Daoy (cell line): ENCODE measurements around the gene ACTN1. TPM values are rescaled to one million over a fixed set of nuclear protein-coding genes. Genes with fewer than 3 reads are reported as not detected.

Source experiments
- DNase-seq: peaks from one replicate; pipeline ENCODE4 v3.0.0-alpha.2; 2015; ENCODE audit warnings: low read depth
- total RNA-seq: library from RNA; depleted of rRNA; stranded (reverse); fragments of >200 nt; shearing (Covaris generic); gene quantifications from 2 replicates; pipeline ENCODE4 v1.2.3, GENCODE V29; 2014

ACTN1 gene
- total RNA-seq, 1 experiment from 2014 or later = 317 TPM

- no peak for DNase-seq
Measured at GRCh38 chr14:68937471-68938270, 41.4 kb downstream of the ACTN1 start.

- DNase-seq = no peak
Measured at GRCh38 chr14:68936980-68937379, 42.1 kb downstream of the ACTN1 start.

DNA sequence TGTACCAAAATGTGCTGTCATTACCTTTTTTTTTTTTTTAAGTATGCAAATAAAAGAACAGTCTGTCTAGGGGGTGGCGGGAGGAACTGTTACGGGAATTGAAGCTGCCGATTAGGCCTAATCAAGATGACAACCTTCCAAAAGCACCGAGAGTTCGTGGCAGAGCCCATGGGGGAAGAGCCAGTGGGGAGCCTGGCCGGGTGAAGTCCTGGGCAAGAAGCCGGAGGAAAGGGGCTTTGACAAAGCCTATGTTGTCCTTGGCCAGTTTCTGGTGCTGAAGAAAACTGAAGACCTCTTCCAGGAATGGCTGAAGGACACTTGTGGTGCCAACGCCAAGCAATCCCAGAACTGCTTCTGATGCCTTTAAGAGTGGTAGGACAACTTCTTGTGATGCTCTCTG lies 42.6 kb downstream of the ACTN1 start:
- DNase-seq = no peak

GRCh38 chr14:68935761-68936214 lies 43.3 kb downstream of the ACTN1 start:
- DNase-seq = no peak

GRCh38 chr14:68934066-68934465 lies 45.0 kb downstream of the ACTN1 start:
- no peak for DNase-seq

GRCh38 chr14:68932686-68933085 lies 46.4 kb downstream of the ACTN1 start:
- DNase-seq = no peak

DNA sequence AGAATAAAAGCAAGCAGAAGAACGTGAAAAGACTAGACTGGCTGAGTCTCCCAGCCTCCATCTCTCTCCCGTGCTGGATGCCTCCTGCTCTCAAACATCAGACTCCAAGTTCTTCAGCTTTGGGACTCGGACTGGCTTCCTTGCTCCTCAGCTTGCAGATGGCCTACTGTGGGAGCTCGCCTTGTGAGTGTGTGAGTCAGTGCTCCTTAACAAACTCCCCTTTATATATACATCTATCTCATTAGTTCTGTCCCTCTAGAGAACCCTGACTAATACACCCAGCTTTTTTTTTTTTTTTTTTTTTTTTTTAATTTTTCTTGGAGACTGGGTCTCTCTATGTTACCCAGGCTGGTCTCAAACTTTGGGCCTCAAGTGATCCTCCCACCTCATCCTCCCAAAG lies 46.9 kb downstream of the ACTN1 start:
- DNase-seq = no peak

- DNase-seq = no peak
Measured at GRCh38 chr14:68931474-68932051, 47.5 kb downstream of the ACTN1 start.

- no peak for DNase-seq
Measured at GRCh38 chr14:68931063-68931462, 48.0 kb downstream of the ACTN1 start.

- DNase-seq = no peak
Measured at GRCh38 chr14:68929623-68930307, 49.3 kb downstream of the ACTN1 start.

DNA sequence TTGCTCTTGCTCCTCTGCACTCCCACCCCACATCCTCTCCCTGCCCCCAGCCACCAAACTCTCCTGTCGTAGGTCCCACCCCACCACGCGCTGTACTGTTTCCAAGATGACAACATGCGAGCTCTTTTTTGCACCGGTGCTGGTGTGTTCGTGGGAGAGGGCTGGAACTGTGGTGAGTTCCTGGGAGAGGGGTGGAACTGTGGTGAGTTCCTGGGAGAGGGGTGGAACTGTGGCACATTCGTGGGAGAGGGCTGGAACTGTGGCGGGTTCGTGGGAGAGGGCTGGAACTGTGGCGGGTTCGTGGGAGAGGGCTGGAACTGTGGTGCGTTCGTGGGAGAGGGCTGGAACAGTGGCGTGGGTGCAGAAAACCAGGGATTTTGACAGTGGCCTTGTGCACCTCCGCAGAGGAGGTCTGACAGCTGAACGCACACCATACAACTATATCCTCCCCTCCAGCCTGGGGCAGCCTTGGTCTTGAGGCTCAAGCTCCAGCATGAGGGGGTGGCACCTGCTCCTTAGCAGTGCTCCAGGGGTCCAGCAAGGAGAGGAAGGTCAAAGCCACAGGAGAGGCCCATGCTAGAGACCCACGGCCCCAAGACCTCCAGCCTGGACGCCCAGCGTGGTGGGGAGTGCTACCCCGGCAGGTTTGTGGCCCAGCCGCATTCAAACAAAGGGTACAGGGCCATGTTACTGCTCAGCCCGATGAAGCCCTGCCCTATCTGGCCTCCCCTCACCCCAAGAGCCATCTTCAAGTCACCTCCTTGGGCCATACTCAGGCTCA lies 50.1 kb downstream of the ACTN1 start:
- DNase-seq = no peak

DNA sequence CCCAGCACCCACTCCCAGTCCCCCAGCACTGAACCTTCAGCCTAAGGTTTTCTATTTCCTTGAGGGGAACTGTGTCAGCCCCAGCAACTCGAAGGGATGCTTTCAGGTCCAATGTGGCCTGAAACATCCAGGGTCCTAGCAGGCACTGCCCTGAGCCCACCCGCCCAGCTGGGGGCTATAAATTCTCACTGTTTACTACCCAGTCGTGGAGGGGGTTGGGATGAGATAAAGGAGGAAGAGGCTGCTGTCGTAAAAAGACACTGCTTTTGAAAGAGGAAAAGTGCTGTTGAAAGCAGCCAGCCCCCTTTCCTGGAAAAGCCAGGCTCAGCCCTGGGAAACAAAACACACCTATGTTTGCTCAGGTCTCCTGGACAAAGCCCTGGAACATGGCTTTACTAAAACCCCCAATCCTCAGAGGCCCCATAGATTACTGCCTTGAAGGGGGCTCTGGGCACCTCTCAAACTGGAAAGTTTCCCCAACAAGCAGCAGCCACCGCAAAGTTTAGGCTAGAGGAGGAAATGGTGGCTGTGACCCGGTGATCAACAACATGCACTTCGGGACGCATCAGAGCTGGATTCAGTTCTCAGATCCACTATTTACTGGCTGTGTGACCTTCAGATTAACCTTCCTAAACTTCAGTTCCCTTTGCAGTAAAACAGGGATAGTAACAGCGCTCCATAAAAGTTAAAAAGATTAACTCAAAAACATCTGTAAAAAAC lies 51.0 kb downstream of the ACTN1 start:
- no peak for DNase-seq

DNA sequence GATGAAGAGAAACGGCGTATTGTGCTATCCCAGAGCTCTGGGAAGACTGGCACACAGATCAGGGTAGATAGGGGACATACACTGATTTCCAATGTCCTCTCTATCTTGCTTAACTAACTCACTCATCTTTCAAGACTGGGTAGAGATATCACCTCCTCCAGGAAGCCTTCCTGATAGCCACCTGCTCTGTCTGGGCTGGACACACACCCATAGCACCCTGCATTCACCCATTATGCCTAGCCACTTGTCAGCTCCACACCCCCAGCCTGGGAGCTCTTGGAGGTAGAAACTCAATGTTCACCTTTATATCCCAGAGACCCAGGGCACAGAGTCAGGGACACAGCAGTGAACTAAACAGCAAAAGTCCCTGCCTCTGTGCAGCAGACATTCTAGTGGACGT lies 52.0 kb downstream of the ACTN1 start:
- no peak for DNase-seq

DNA sequence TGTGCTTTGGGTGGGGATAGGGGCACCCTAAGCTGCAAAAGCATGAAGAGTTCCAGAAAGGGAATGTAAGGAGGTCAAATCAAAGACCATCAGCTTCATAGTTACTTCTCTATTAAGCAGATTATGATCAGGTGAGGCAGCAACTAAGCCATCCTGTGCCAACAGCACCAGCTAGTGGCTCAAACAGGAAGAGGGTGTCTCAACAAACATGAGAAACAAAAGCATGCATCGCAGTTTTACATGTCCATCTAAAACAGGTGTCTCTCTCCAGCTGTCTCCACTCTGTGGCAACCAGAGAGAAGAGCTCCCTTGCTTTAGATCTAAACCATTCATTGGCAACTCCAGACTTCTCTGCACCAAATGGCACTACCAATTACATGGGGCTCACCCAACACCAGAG lies 52.9 kb downstream of the ACTN1 start:
- no peak for DNase-seq

- no peak for DNase-seq
Measured at GRCh38 chr14:68925373-68925772, 53.7 kb downstream of the ACTN1 start.

- DNase-seq = no peak
Measured at GRCh38 chr14:68924186-68925158, 54.6 kb downstream of the ACTN1 start.

DNA sequence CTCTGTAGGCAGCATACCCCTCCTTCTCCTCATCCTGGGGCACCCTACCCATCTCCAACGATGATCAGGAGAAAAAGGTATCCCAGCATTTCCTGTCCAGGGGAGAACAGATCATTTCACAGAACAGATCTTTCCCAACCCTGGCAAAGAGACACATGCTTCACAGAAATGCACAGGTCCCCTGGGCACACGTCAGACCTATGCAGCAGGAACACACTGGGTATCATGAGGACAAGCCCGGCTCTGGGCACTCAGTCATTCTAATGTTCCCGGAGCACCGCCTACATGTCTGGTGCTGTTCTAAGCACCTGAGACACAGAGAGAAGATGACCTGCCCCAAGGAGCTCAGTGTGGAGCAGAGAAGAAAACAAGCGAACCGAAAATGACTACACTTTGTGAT lies 56.2 kb downstream of the ACTN1 start:
- DNase-seq = no peak

GRCh38 chr14:68922201-68922621 lies 56.9 kb downstream of the ACTN1 start:
- no peak for DNase-seq

GRCh38 chr14:68921666-68922065 lies 57.4 kb downstream of the ACTN1 start:
- no peak for DNase-seq

GRCh38 chr14:68921049-68921448 lies 58.1 kb downstream of the ACTN1 start:
- DNase-seq = no peak
